Colonic mucosa (tissue), 4 donors: ENCODE results near the gene LARP4B. TPM values are rescaled to one million over a fixed set of nuclear protein-coding genes. Genes with fewer than 3 reads are reported as not detected.

ENCODE experiments used
- DNase-seq: peaks from one replicate; pipeline ENCODE4 v3.0.0-alpha.2; 2020
- H3K27ac ChIP-seq: fragments of 200-600 bp; one replicate; pipeline ENCODE4 v1.8.0; 2021
- H3K27me3 ChIP-seq: fragments of 200-600 bp; one replicate; pipeline ENCODE4 v1.8.0; 2021
- H3K36me3 ChIP-seq: fragments of 200-600 bp; one replicate; pipeline ENCODE4 v1.8.0; 2021
- H3K4me1 ChIP-seq: fragments of 200-600 bp; one replicate; pipeline ENCODE4 v1.8.0; 2021; ENCODE audit warnings: mild to moderate bottlenecking
- H3K4me3 ChIP-seq: fragments of 200-600 bp; one replicate; pipeline ENCODE4 v1.8.0; 2021
- H3K9ac ChIP-seq, 2 donors: one replicate each; pipeline ENCODE4 v1.7.0; 2013; ENCODE audit warnings: control low read depth in 2 of 2, low read depth in 2 of 2, low read length in 2 of 2
- H3K9me3 ChIP-seq: fragments of 200-600 bp; one replicate; pipeline ENCODE4 v1.8.0; 2021
- CTCF ChIP-seq: fragments of 200-600 bp; IDR thresholded peaks from one replicate; pipeline ENCODE4 v1.8.0; 2022; ENCODE audit warnings: antibody characterized with exemption, mild to moderate bottlenecking
- intact Hi-C: fragments of 100-400 bp; cut with DNase I; formaldehyde crosslinking; loops from one replicate; pipeline ENCODE4 v1.14.1; 2022
- total RNA-seq, 2 donors: library from RNA; stranded (reverse); fragmentation: NEBNext Ultra II Directional in 1 of 2; extraction: Animal tissue kit (Norgen Biotek cat#: 25700) in 1 of 2; gene quantifications; one replicate each; pipeline ENCODE4 v1.2.1, GENCODE V29; 2021
- donor health status: healthy.
- donor health status: DM: no; HTN: no; CAD: no.
- donor health status: DM: no; HTN: no; CAD: no.

The LARP4B gene
- total RNA-seq, 2 donors from 2014 or later: 129 to 136 TPM

GRCh38 chr10:916716-917415 lies 14.6 kb downstream of the LARP4B start:
- Histone ChIP-seq H3K27ac (no peak overlapping the region), H3K27me3 (no peaks in the 10 kb centered on the region), H3K9ac (no peak overlapping the region), H3K9me3 (no peaks in the 10 kb centered on the region), H3K36me3 (no peaks in the 10 kb centered on the region), H3K4me3 (no peak overlapping the region), H3K4me1 (peaks cover 3% of the 10 kb centered on the region)
- TF ChIP-seq CTCF: no peak
- DNase-seq: no peak
- intact Hi-C loops: no loop called here

GRCh38 chr10:909831-910230 lies 21.7 kb downstream of the LARP4B start:
- Histone ChIP-seq H3K27me3 (no peaks in the 10 kb centered on the region), H3K27ac (no peak overlapping the region), H3K4me3 (no peak overlapping the region), H3K9ac (no peak overlapping the region), H3K36me3 (no peaks in the 10 kb centered on the region), H3K9me3 (no peaks in the 10 kb centered on the region), H3K4me1 (no peaks in the 10 kb centered on the region)
- no peak for TF ChIP-seq CTCF
- DNase-seq: no peak
- intact Hi-C loops: no loop called here

GRCh38 chr10:905972-906371 lies 25.5 kb downstream of the LARP4B start:
- Histone ChIP-seq H3K9me3 (no peaks in the 10 kb centered on the region), H3K27me3 (no peaks in the 10 kb centered on the region), H3K4me3 (no peak overlapping the region), H3K9ac (no peak overlapping the region), H3K4me1 (no peaks in the 10 kb centered on the region), H3K27ac (no peak overlapping the region), H3K36me3 (no peaks in the 10 kb centered on the region)
- TF ChIP-seq CTCF: no peak
- no peak for DNase-seq
- intact Hi-C loops: no loop called here

- DNase-seq: no peak
- Histone ChIP-seq H3K4me1 (no peaks in the 10 kb centered on the region), H3K9me3 (no peaks in the 10 kb centered on the region), H3K27me3 (no peaks in the 10 kb centered on the region), H3K36me3 (no peaks in the 10 kb centered on the region), H3K27ac (no peak overlapping the region), H3K9ac (no peak overlapping the region), H3K4me3 (no peak overlapping the region)
- intact Hi-C loops: no loop called here
- TF ChIP-seq CTCF: no peak
These were observed 26.0 kb downstream of the LARP4B start for GRCh38 chr10:905503-905902.

- DNase-seq: no peak
- Histone ChIP-seq H3K27ac (no peak overlapping the region), H3K36me3 (no peaks in the 10 kb centered on the region), H3K4me1 (no peaks in the 10 kb centered on the region), H3K27me3 (no peaks in the 10 kb centered on the region), H3K9me3 (no peaks in the 10 kb centered on the region), H3K9ac (no peak overlapping the region), H3K4me3 (no peak overlapping the region)
- no peak for TF ChIP-seq CTCF
- intact Hi-C loops: no loop called here
These were observed 27.1 kb downstream of the LARP4B start for GRCh38 chr10:904403-904802.
